C4-2B (cell line): ENCODE measurements around the gene SMIM29.
A peak's percentile ranks its signal among the peaks of the same experiment; 100 is the strongest.

Source experiments
- H3K27ac ChIP-seq: fragments of 450-650 bp; 2 replicates; pipeline ENCODE4 v1.5.1; 2017
- CTCF ChIP-seq: fragments of 450-650 bp; conservative IDR thresholded peaks from 2 replicates; pipeline ENCODE4 v1.5.1; 2017; ENCODE audit warnings: mild to moderate bottlenecking
- ZFX ChIP-seq: fragments of 450-650 bp; IDR thresholded peaks from 2 replicates; pipeline ENCODE4 v1.6.1; 2017

SMIM29 gene

DNA sequence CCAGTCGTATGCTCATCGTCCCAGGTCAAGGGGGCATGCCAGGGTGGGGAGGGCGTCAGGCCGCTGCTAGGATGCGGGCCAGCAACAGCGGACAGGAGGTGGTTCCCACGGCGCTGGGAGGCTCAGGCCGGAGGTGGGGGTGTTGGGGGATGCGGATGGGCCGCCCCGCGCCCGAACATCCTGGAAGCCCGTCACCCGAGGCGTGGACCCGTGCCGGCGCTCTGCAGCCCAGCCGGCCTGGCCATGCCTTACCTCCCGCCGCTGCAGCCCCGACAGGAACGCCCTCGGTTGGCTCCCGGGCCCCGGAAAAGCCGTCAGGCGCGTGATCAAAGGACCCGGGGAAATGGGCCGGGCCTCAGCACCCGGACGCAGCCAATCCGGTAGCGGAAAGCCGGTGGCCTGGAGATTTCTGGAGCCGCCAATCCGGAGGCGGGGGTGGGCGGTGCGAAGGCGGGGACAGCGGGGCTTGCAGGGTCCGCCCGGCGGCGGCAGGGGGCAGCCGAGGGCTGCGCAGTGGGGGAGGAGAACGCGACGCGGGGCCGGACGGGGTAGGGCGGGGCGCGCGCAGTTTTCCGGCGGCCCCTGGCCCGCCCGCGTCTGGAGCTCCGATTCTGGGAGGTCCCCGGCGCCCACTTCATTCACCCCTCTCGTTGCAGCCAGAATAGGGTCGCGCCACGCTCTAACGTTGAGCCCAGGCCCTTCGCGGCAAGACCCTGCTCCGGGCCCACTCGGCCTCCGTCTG is at the start of gene SMIM29:
Gene SMIM29, minus strand, starts transcription at position 280 of the 742 bp plus-strand sequence. CDS start 1,215 bp downstream, outside the sequence.
- TF ChIP-seq ZFX (peak; percentile 14; the same call in 1 of the 2 replicates), CTCF (peak; percentile 97)
- H3K27ac ChIP-seq = peak within 1 kb of the TSS; percentile 82

- TF ChIP-seq CTCF (no peak), ZFX (no peak)
- H3K27ac ChIP-seq = no peak overlapping the region
Observed at GRCh38 chr6:34295721-34296120, 46.9 kb upstream of the SMIM29 start.

DNA sequence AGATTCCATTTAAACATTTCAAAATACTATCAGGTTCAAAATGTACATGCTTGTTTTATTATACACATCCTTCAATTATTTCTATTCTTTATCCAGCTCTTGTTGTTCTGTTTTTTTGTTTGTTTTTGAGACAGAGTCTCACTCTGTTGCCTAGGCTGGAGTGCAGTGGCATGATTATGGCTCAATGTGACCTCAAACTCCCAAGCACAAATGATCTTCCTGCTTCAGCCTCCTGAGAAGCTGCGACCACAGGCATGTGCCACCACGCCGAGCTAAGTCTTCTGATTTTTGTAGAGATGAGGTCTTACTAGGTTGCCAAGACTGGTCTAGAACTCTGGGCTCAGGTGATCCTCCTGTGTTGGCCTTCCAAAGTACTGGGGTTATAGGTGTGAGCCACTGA is 44.1 kb upstream of the SMIM29 start:
- TF ChIP-seq CTCF (no peak), ZFX (no peak)
- no peak overlapping the region for H3K27ac ChIP-seq

- TF ChIP-seq ZFX = no peak
- no peak for TF ChIP-seq CTCF
- no peak overlapping the region for H3K27ac ChIP-seq
Observed at GRCh38 chr6:34289137-34289536, 40.3 kb upstream of the SMIM29 start.

DNA sequence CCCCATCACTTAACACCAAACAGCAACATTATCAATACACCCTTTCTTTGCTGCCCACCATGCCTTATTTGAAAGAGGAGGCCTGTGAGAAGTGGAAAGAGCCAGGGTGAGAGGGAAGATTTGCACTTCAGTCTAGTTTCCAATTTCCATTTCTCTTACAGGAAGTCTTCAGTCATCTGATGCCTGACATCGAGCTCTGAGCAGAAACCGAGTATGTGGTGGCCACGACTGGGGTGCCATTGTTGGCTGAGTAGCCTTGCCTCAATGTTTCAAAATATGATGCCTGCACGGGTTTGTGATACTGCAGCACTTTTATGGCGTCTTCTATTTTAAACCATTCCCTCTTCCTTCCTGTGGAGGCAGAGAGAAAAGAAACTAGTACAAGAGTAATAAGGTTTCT is 39.8 kb upstream of the SMIM29 start:
- no peak overlapping the region for H3K27ac ChIP-seq
- TF ChIP-seq CTCF (no peak), ZFX (no peak)

DNA sequence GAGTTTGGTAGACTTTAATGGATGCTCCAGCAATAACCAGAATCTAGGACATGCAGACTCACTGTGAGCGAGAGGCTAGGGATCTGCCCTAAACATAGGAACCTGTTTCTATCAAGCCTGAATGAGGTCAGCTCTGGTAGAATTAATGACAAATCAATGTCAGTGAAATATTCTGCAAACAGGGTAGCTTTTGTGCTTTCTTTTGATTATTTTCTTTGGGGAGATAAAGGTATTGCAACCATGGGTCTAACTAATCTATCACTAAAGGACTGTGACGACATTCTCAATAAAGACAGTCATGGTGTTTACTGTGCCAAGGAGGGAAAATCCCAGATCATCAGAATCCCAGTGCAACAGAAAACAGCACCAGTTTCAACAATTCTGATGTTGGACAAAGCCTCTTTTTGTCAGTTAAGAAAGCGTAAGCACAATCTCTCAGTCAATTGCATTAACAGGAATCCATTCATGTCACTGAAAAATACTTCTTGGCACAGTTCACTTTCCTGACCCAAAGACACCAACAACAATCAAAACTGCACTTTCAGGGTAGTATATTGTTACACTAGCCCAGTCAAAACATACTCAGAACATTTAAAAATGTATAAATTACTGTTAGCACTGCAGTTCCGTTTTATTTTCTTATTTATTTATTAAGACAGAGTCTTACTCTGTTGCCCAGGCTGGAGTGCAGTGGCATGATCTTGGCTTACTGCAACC is 36.8 kb upstream of the SMIM29 start:
- TF ChIP-seq ZFX (no peak), CTCF (no peak)
- H3K27ac ChIP-seq = no peak overlapping the region
